GM12878 (cell line): ENCODE data around the gene SHFL. TPM values are rescaled to one million over a fixed set of nuclear protein-coding genes. Genes with fewer than 3 reads are reported as not detected.
A peak's percentile ranks its signal among the peaks of the same experiment; 100 is the strongest.

Experiments used
- ATF2 ChIP-seq: IDR thresholded peaks from 2 replicates; pipeline ENCODE4 v1.6.1; 2012; ENCODE audit warnings: low read length, inconsistent platforms
- BCLAF1 ChIP-seq: fragments of 450-650 bp; IDR thresholded peaks from 2 replicates; pipeline ENCODE4 v1.6.1; 2017; ENCODE audit warnings: antibody characterized with exemption, mild to moderate bottlenecking, moderate library complexity
- CBX3 ChIP-seq: fragments of 200-600 bp; sonication (generic); IDR thresholded peaks from 2 replicates; pipeline ENCODE4 v1.6.1; 2016; ENCODE audit warnings: low read depth, borderline replicate concordance
- CHD1 ChIP-seq: IDR thresholded peaks from 2 replicates; pipeline ENCODE4 v1.6.1; 2012; ENCODE audit warnings: low read depth, low read length, improper control_type of control experiment
- CHD2 ChIP-seq: IDR thresholded peaks from 2 replicates; pipeline ENCODE4 v1.6.1; 2011; ENCODE audit warnings: low read depth, low read length, improper control_type of control experiment, borderline replicate concordance
- HCFC1 ChIP-seq: fragments of 150-350 bp; IDR thresholded peaks from 2 replicates; pipeline ENCODE4 v1.6.1; 2014; ENCODE audit warnings: low read length
- NR2C2 ChIP-seq: IDR thresholded peaks from 2 replicates; pipeline ENCODE4 v1.6.1; 2011; ENCODE audit warnings: borderline replicate concordance, low read depth; ENCODE audit not compliant: control insufficient read depth, insufficient read length
- NR2F1 ChIP-seq: fragments of 450-650 bp; conservative IDR thresholded peaks from 2 replicates; pipeline ENCODE4 v1.6.1; 2017; ENCODE audit warnings: mild to moderate bottlenecking
- POLR2AphosphoS5 ChIP-seq: IDR thresholded peaks from 2 replicates; pipeline ENCODE4 v1.6.1; 2011; ENCODE audit warnings: mild to moderate bottlenecking, low read length, inconsistent platforms
- RUNX3 ChIP-seq: IDR thresholded peaks from 2 replicates; pipeline ENCODE4 v1.6.1; 2012; ENCODE audit warnings: low read length, inconsistent platforms
- SUPT20H ChIP-seq: IDR thresholded peaks from 2 replicates; pipeline ENCODE4 v1.6.1; 2011; ENCODE audit warnings: low read depth, mild to moderate bottlenecking, low read length, moderate library complexity, borderline replicate concordance; ENCODE audit not compliant: control insufficient read depth
- TCF12 ChIP-seq: IDR thresholded peaks from 2 replicates; pipeline ENCODE4 v1.6.1; 2011; ENCODE audit warnings: low read depth, mild to moderate bottlenecking, low read length
- USF1 ChIP-seq: IDR thresholded peaks from 2 replicates; pipeline ENCODE4 v1.6.1; 2011; ENCODE audit warnings: borderline replicate concordance, low read depth, mild to moderate bottlenecking, moderate library complexity, mixed read lengths, low read length; ENCODE audit not compliant: insufficient read depth; ENCODE audit errors: extremely low read length
- USF2 ChIP-seq: IDR thresholded peaks from 2 replicates; pipeline ENCODE4 v1.6.1; 2011; ENCODE audit warnings: low read depth, low read length, improper control_type of control experiment, borderline replicate concordance
- ZBED1 ChIP-seq: IDR thresholded peaks from 2 replicates; pipeline ENCODE4 v1.6.1; 2016; ENCODE audit warnings: borderline replicate concordance
- polyA plus RNA-seq, 11 experiments: library from polyadenylated mRNA; depleted of rRNA in 4 of 11; unstranded in 6 of 11; stranded (reverse) in 5 of 11; fragments of >200 nt; fragmentation: Nextera tagmentation in 4 of 11; fragmentation: Illumina TruSeq in 1 of 11; extraction: Ambion mirVana in 4 of 11; extraction: Trizol in 1 of 11; gene quantifications; 1 replicate in 1 of 11; 2 replicates in 10 of 11; pipeline versions ENCODE4 v1.2.1 to v1.2.3, GENCODE V29; 2011 to 2016; ENCODE audit warnings: inconsistent platforms in 2 of 11, missing spikeins in 2 of 11, low read depth in 1 of 11
- total RNA-seq, 4 experiments: library from RNA; depleted of rRNA in 3 of 4; stranded (reverse); fragments of >200 nt in 3 of 4; fragmentation: Illumina TruSeq in 1 of 4; extraction: Trizol in 1 of 4; gene quantifications; 2 replicates each; pipeline versions ENCODE4 v1.2.1 to v1.2.3, GENCODE V29; 2013 to 2021
- TF ChIP-seq, protein P1 (sequence below): fragments of 450-650 bp; formaldehyde crosslinking; IDR thresholded peaks from 2 replicates; pipeline ENCODE4 v1.5.0; 2022; ENCODE audit warnings: mild to moderate bottlenecking, missing genetic modification characterization
- TF ChIP-seq, protein P2 (sequence below): fragments of 450-650 bp; IDR thresholded peaks from 2 replicates; pipeline ENCODE4 v1.6.1; 2018; ENCODE audit warnings: borderline replicate concordance, mild to moderate bottlenecking; ENCODE audit not compliant: partially characterized antibody

SHFL gene
- total and polyA plus RNA-seq, 10 of the 15 experiments (the other 5 are each of a cell fraction or from before 2014, with no cell fraction given), result 8.0 to 83.8 (median 40.7) TPM

- TF ChIP-seq, protein P1, sequence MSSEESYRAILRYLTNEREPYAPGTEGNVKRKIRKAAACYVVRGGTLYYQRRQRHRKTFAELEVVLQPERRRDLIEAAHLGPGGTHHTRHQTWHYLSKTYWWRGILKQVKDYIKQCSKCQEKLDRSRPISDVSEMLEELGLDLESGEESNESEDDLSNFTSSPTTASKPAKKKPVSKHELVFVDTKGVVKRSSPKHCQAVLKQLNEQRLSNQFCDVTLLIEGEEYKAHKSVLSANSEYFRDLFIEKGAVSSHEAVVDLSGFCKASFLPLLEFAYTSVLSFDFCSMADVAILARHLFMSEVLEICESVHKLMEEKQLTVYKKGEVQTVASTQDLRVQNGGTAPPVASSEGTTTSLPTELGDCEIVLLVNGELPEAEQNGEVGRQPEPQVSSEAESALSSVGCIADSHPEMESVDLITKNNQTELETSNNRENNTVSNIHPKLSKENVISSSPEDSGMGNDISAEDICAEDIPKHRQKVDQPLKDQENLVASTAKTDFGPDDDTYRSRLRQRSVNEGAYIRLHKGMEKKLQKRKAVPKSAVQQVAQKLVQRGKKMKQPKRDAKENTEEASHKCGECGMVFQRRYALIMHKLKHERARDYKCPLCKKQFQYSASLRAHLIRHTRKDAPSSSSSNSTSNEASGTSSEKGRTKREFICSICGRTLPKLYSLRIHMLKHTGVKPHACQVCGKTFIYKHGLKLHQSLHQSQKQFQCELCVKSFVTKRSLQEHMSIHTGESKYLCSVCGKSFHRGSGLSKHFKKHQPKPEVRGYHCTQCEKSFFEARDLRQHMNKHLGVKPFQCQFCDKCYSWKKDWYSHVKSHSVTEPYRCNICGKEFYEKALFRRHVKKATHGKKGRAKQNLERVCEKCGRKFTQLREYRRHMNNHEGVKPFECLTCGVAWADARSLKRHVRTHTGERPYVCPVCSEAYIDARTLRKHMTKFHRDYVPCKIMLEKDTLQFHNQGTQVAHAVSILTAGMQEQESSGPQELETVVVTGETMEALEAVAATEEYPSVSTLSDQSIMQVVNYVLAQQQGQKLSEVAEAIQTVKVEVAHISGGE, result no peak
- no peak for TF ChIP-seq NR2C2
- TF ChIP-seq CBX3, result no peak
- TF ChIP-seq USF2, result no peak
- TF ChIP-seq POLR2AphosphoS5, result no peak; the same call in 1 of the 2 replicates
- no peak for TF ChIP-seq USF1
- no peak for TF ChIP-seq BCLAF1
- TF ChIP-seq, protein P2, sequence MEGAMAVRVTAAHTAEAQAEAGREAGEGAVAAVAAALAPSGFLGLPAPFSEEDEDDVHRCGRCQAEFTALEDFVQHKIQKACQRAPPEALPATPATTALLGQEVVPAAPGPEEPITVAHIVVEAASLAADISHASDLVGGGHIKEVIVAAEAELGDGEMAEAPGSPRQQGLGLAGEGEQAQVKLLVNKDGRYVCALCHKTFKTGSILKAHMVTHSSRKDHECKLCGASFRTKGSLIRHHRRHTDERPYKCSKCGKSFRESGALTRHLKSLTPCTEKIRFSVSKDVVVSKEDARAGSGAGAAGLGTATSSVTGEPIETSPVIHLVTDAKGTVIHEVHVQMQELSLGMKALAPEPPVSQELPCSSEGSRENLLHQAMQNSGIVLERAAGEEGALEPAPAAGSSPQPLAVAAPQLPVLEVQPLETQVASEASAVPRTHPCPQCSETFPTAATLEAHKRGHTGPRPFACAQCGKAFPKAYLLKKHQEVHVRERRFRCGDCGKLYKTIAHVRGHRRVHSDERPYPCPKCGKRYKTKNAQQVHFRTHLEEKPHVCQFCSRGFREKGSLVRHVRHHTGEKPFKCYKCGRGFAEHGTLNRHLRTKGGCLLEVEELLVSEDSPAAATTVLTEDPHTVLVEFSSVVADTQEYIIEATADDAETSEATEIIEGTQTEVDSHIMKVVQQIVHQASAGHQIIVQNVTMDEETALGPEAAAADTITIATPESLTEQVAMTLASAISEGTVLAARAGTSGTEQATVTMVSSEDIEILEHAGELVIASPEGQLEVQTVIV, result no peak
- no peak for TF ChIP-seq CHD1
- TF ChIP-seq ATF2, result no peak
- no peak for TF ChIP-seq SUPT20H
- no peak for TF ChIP-seq CHD2
- peak; percentile 79; the same call in 1 of the 2 replicates for TF ChIP-seq TCF12
- no peak for TF ChIP-seq HCFC1
- TF ChIP-seq NR2F1, result 0 out of 2 replicates have a peak, but pooled peaks have one; percentile 18
- TF ChIP-seq ZBED1, result no peak
- no peak for TF ChIP-seq RUNX3
These were observed 10.0 kb downstream of the SHFL start (continued) for GRCh38 chr19:10095948-10096614.
